Ectodermal cell (in vitro differentiated cells): ENCODE measurements around the gene RPL3.
"Not testable (repeated sequence)": the region's sequence is repeated elsewhere in the genome, so short reads cannot be mapped to it uniquely, and the experiment has no call there.

Experiments
- H3K27ac ChIP-seq: 2 replicates; pipeline ENCODE4 v1.7.0; 2013; ENCODE audit warnings: mild to moderate bottlenecking, low read depth, low read length; ENCODE audit not compliant: insufficient read depth, poor library complexity, severe bottlenecking
- H3K27me3 ChIP-seq: 2 replicates; pipeline ENCODE4 v1.7.0; 2013; ENCODE audit warnings: mild to moderate bottlenecking, low read length; ENCODE audit not compliant: insufficient read depth, control insufficient read depth, poor library complexity, severe bottlenecking
- H3K36me3 ChIP-seq: one replicate; pipeline ENCODE4 v1.7.0; 2013; ENCODE audit warnings: low read length; ENCODE audit not compliant: control insufficient read depth, insufficient read depth
- H3K4me1 ChIP-seq: one replicate; pipeline ENCODE4 v1.7.0; 2013; ENCODE audit warnings: low read length; ENCODE audit not compliant: control insufficient read depth, insufficient read depth
- H3K4me3 ChIP-seq: 2 replicates; pipeline ENCODE4 v1.7.0; 2013; ENCODE audit warnings: low read depth, low read length, control low read depth; ENCODE audit not compliant: insufficient read depth
- H3K9me3 ChIP-seq: 2 replicates; pipeline ENCODE4 v1.7.0; 2013; ENCODE audit warnings: mild to moderate bottlenecking, low read length, moderate library complexity; ENCODE audit not compliant: control insufficient read depth
- WGBS, 2 experiments: methylation state at CpG; one replicate each; pipeline ENCODE4 v1.1.7; 2013; ENCODE audit warnings: missing lambda C conversion rate in 2 of 2; 5-methylcytosine and 5-hydroxymethylcytosine counted together

Gene RPL3

DNA sequence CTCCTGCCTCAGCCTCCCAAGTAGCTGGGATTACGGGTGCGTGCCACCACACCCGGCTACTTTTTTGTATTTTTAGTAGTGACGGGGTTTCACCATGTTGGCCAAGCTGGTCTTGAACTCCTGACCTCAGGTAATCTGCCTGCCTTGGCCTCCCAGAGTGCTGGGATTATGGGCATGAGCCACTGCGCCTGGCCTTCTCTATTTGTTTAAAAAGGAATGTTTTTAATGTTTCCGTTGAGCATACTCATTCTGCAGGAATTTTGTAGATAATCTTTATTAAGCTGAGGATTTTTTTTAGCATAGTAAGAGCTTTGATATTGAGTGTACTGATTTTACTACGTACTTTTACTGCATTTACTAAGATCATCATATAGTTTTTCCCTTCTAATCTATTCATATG lies 20.4 kb upstream of the RPL3 start:
- WGBS, 2 experiments, result 92 to 96% methylated on average over 6 of the region's 7 CpGs
- H3K4me3 ChIP-seq, H3K27ac ChIP-seq, H3K4me1 ChIP-seq, H3K36me3 ChIP-seq, H3K27me3 ChIP-seq, H3K9me3 ChIP-seq: not testable (repeated sequence)

GRCh38 chr22:39336411-39336810 lies 17.0 kb upstream of the RPL3 start:
- 91 to 92% methylated on average over 5 of the region's 5 CpGs for WGBS, 2 experiments
- no peaks in the 10 kb centered on the region for H3K9me3 ChIP-seq
- no peaks in the 10 kb centered on the region for H3K36me3 ChIP-seq
- H3K27me3 ChIP-seq, result no peaks in the 10 kb centered on the region
- H3K27ac ChIP-seq, result no peak overlapping the region
- no peak overlapping the region for H3K4me3 ChIP-seq
- no peaks in the 10 kb centered on the region for H3K4me1 ChIP-seq

GRCh38 chr22:39332441-39333064 lies 13.1 kb upstream of the RPL3 start:
- Histone ChIP-seq H3K27ac (no peak overlapping the region), H3K4me3 (no peak overlapping the region), H3K36me3 (no peaks in the 10 kb centered on the region), H3K9me3 (no peaks in the 10 kb centered on the region), H3K27me3 (no peaks in the 10 kb centered on the region), H3K4me1 (no peaks in the 10 kb centered on the region)
- 85 to 94% methylated on average over 5 of the region's 5 CpGs for WGBS, 2 experiments

- H3K27ac ChIP-seq, H3K36me3 ChIP-seq, H3K9me3 ChIP-seq, H3K27me3 ChIP-seq, H3K4me3 ChIP-seq, H3K4me1 ChIP-seq: not testable (repeated sequence)
- WGBS, 2 experiments, result 86% methylated on average over 1 of the region's 1 CpG; no CpG with 5 or more reads in 1 of the 2 experiments
These were observed 11.1 kb upstream of the RPL3 start for GRCh38 chr22:39330553-39330952.

- Histone ChIP-seq H3K4me1 (no peaks in the 10 kb centered on the region), H3K9me3 (no peaks in the 10 kb centered on the region), H3K4me3 (no peak overlapping the region), H3K36me3 (no peaks in the 10 kb centered on the region), H3K27me3 (no peaks in the 10 kb centered on the region), H3K27ac (no peak overlapping the region)
- WGBS, 2 experiments, result 94% methylated on average over 18 of the region's 18 CpGs
These were observed 8.8 kb upstream of the RPL3 start for GRCh38 chr22:39327995-39328754.

GRCh38 chr22:39325392-39325932 lies 6.0 kb upstream of the RPL3 start:
- Histone ChIP-seq H3K36me3 (no peaks in the 10 kb centered on the region), H3K4me3 (no peak overlapping the region), H3K9me3 (no peaks in the 10 kb centered on the region), H3K4me1 (no peaks in the 10 kb centered on the region), H3K27me3 (no peaks in the 10 kb centered on the region), H3K27ac (no peak overlapping the region)
- WGBS, 2 experiments, result 84 to 88% methylated on average over 2 of the region's 2 CpGs

- Histone ChIP-seq H3K36me3 (peaks cover 27% of the 10 kb centered on the region), H3K27ac (peak overlapping the region; percentile 98), H3K4me1 (peaks cover 22% of the 10 kb centered on the region)
- not testable (repeated sequence) for H3K4me3 ChIP-seq, H3K9me3 ChIP-seq, H3K27me3 ChIP-seq
- WGBS, 2 experiments, result 90 to 92% methylated on average over 24 of the region's 24 CpGs
These were observed 1.2 kb upstream of the RPL3 start for GRCh38 chr22:39320616-39321029.

DNA sequence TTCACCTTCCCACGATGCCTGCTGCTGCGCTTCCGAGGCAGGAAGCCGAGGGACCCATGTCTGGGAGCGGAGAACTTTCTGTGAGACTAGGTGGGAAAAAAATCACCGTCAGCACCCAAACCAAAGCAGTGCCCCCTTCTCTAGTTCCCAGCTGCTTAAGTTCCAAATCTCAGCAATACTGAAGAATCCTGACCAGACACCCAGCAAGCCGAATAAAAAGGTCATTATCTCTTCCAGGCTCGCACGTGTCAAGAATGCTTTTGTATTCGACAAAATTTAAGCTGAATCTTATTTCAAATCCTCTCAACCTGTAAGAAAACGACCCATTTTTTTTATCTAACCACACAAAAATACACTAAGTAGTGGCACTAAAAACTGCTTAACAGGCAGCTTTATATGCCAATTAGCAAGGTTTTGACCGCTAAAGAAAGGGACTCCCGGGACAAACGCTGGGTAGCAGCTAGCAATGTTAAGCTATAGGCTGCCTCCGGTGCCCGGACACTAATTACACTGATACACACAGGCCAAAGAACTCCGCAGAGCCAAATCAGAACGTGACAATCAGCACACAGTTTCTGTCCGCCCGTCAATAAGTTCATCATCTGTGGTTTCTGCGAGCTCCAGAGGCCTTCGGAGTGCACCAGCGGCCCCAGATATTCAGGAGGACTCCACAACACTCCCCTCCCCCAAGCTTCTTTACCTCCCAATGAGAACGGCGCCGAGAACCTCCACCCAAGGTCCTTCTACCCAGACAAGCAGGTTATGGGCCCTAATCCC lies 728 bp downstream of the RPL3 start:
- Histone ChIP-seq H3K27me3 (no peaks in the 10 kb centered on the region), H3K4me3 (peak overlapping the region; percentile 98), H3K27ac (peak overlapping the region; percentile 89), H3K9me3 (no peaks in the 10 kb centered on the region), H3K36me3 (peaks cover 46% of the 10 kb centered on the region), H3K4me1 (peaks cover 28% of the 10 kb centered on the region)
- WGBS, 2 experiments, result 0 to 2% methylated on average over 26 of the region's 26 CpGs

GRCh38 chr22:39317775-39318506 lies 1.5 kb downstream of the RPL3 start:
- Histone ChIP-seq H3K4me1 (peaks cover 28% of the 10 kb centered on the region), H3K9me3 (no peaks in the 10 kb centered on the region), H3K27me3 (no peaks in the 10 kb centered on the region), H3K4me3 (peak overlapping the region; percentile 98), H3K36me3 (peaks cover 54% of the 10 kb centered on the region), H3K27ac (no peak overlapping the region)
- WGBS, 2 experiments, result 14 to 15% methylated on average over 5 to 9 of the region's 9 CpGs
